HG02884 (cell line): ENCODE data around the gene TMEM184B.
"Not testable (repeated sequence)": the region's sequence is repeated elsewhere in the genome, so short reads cannot be mapped to it uniquely, and the experiment has no call there.

Source experiments
- ATAC-seq: cut with Tn5 transposase; IDR thresholded peaks from one replicate; pipeline ENCODE4 v1.9.1; 2021; ENCODE audit warnings: mild to moderate bottlenecking, moderate library complexity; ENCODE audit not compliant: unreplicated experiment

TMEM184B gene

GRCh38 chr22:38249803-38250642 lies 22.8 kb downstream of the TMEM184B start:
- no peak for ATAC-seq

DNA sequence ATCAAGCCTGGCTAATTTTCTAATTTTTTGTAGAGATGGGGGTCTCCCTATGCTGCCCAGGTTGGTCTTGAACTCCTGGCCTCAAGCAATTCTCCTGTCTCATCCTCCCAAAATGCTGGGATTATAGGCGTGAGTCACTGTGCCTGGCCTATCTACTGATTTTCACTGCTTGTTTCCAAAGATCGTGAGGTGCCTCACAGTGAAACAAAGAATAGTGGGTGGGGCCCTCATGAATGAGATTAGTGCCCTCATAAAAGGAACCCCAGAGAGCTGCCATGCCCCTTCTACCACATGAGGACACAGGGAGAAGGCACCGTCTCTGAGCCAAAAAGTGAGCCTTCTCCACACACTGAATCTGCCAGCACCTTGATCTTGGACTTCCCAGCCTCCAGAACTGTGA lies 23.5 kb downstream of the TMEM184B start:
- ATAC-seq: no peak

DNA sequence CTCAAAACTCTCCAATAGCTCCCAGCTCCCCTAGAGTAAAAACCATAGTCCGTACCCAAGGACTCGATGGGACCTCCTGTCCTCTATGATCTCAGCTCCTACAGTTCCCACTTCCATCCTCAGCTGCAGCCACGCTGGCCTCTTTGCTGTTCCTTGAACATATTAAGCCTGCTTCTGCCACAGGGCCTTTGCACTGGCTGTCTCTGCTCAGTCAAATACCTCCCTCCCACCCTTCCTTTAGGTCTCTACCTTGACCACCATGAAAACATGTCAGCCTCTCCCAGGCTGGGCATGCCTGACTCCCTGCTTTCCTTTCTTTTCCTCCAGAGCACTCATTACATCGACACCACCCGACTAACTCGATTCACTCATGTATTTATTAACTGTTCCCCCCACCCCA lies 24.5 kb downstream of the TMEM184B start:
- ATAC-seq: no peak

DNA sequence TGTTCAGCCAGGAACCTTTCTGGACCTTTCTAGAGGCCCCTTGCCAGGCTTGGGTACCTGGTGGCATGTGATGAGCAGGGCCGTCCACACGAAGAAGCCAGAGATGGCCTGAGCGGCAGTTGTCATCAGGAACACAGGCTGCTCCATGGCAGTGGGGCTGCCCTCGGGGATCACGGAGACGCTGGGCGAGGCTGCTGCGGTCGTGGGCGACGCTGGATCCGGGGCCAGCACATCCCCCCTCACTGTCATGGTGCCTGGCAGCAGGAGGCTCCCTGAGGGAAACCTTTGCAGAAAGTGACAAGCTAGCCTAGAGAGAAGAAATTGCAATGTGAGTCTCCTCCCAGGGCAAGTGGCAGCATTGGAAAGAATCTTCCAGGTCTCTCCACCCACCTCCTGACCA lies 25.1 kb downstream of the TMEM184B start:
- ATAC-seq: no peak

DNA sequence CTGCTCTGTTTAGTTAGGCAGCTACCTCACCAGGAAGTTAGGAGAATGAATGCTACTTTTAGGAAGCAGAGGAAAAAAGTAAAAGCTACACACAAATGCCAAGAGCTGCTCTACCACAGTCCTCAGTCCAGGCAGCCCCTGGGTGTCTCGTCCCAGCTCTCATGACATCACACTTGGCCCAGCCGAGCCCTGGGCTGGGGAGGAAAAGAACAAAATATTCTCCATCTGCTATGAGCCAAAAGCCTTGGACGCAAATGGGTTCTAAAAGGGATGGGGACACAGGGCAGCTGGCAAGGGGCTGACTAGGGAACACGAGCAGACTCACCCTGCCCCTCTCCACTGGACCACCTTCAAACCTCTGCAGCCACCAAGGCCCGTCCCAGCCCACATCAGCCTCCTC lies 26.1 kb downstream of the TMEM184B start:
- no peak for ATAC-seq

- no peak for ATAC-seq
Observed at GRCh38 chr22:38246046-38246658, 26.7 kb downstream of the TMEM184B start.

- no peak for ATAC-seq
Observed at GRCh38 chr22:38244106-38244505, 28.7 kb downstream of the TMEM184B start.

GRCh38 chr22:38243007-38243765 lies 29.6 kb downstream of the TMEM184B start:
- ATAC-seq: no peak

DNA sequence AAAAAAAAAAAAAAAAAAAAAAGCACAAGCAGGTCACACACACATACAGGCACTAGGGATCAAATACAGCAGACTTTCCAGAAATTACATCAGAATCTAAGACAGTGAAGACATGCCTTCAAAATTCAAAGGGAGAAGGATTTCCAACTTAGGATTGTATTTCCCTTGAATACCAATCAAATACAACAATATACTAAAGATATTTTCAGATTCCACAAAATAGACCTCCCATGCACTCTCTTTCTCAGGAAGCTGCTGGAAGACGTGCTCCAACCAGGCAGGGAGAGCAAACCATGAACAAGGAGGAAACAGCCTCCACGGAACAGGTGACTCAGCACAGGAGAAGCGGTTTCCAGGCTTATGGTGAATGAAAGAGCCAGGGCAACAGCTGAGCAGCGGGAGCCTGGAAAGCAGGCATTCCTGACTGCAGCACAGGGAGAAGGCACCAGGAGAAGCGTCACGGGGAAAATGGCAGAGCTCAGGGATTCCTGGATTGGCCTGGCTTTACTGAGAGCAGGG lies 32.0 kb downstream of the TMEM184B start:
- ATAC-seq: no peak

DNA sequence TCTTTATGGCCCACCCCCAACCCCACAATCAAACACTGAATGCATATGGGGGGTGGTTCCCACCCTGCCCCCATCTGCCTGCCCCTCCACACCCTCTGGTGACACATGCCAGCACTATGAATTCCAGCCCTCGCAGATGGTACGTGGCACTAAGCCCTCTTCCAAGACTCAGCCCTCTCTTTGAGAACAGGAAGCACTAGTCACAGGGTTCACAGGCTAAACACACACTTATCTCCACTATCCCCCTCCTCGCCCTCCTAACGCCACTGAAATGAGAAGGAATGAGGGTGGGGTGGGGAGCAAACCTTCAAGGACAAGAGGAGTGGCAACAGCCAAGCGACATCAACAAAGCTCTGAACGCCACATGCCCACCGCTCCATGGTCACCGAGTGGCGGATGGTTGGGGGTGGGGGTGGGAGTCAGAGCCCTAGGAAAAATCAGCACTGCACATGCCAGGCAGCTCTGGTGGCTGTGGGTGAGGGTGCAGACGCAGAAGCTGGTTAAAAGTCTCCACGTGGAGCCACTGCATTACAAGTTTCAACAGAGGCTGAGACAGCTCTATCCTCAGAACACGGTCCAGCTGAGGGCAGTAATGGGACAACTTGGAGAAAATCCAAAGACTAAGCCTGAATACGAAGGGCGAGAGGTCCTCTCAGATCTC lies 33.6 kb downstream of the TMEM184B start:
- ATAC-seq: no peak

DNA sequence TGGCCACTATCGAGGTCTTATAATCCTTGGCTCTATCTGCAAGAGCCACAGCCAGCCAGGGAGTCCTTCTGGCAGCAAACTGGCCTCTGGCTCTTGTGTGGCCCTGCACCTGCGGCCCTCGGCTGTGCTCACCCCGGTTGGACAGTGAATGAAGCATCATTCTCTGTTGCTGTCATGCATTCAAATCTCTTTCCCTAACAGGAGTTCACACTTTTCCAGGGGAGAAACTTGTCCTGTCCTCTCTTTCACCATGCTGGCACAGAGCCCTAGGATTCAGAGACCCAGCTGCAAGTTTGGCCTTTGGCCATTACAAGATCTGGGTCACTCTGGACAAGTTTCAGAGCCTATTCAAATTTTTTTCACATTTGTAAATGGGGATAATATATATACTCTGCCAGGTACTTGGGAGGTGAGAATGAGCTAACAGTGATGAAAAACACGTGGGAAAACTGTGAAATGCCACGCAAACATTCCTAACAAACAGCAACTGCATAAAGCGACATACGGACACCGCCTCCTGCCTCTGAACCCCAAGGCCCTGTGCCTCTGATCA lies 34.2 kb downstream of the TMEM184B start:
- ATAC-seq: no peak

GRCh38 chr22:38236786-38237185 lies 36.0 kb downstream of the TMEM184B start:
- ATAC-seq: no peak

- no peak for ATAC-seq
Observed at GRCh38 chr22:38235240-38235850, 37.5 kb downstream of the TMEM184B start.

DNA sequence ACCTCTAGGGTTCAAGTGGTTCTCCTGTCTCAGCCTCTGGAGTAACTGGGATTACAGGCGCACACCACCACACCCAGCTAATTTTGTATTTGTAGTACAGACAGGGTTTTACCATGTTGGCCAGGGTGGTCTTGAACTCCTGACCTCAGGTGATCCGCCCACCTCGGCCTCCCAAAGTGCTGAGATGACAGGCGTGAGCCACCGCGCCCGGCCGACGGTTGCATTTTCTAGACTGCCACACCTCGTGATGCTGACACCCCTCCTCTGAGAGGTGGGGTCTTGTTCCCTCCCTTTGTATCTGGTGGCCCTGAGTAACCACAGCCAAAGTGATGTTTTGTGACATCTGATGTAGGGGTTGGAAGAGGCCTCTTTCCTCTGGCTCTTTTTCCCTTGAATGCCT lies 39.0 kb downstream of the TMEM184B start:
- ATAC-seq: not testable (repeated sequence)

DNA sequence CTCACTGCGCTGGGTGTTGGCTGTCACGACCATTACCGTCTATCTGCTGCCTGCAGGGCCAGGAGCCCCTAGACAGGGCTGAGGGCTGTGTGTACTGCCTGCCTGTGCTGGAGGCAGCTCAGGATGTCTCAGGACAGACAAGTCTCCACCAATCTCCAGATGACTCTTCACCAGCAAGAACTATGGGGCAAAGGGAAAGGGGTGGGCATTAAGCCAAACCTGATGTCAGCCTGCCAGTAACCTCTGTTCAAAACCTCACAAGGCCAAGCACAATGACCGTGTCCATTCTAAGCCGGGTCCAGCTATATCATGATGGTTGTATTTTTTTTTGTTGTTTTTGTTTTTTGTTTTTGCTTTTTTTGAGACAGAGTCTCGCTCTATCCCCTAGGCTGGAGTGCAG lies 39.4 kb downstream of the TMEM184B start:
- no peak for ATAC-seq

GRCh38 chr22:38232196-38232595 lies 40.6 kb downstream of the TMEM184B start:
- no peak for ATAC-seq

DNA sequence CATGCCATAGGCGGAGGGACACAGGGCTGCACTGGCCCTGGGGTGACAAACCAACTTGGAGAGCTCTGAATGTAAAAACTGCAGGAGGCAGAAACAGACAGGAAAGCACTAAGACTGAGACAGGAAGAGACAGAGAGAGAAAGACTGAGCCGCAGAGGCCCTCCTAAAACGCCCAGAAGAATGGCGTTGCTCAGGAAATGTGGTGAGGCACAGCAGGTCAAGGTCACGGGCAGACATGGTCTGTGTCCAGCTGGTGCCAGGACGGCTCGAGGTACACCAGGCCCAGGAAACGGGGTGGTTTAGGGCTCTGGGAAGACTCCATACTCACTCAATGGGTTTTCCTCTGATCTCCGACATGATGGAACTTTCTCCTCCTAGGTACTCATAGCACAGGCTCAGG lies 41.9 kb downstream of the TMEM184B start:
- no peak for ATAC-seq

DNA sequence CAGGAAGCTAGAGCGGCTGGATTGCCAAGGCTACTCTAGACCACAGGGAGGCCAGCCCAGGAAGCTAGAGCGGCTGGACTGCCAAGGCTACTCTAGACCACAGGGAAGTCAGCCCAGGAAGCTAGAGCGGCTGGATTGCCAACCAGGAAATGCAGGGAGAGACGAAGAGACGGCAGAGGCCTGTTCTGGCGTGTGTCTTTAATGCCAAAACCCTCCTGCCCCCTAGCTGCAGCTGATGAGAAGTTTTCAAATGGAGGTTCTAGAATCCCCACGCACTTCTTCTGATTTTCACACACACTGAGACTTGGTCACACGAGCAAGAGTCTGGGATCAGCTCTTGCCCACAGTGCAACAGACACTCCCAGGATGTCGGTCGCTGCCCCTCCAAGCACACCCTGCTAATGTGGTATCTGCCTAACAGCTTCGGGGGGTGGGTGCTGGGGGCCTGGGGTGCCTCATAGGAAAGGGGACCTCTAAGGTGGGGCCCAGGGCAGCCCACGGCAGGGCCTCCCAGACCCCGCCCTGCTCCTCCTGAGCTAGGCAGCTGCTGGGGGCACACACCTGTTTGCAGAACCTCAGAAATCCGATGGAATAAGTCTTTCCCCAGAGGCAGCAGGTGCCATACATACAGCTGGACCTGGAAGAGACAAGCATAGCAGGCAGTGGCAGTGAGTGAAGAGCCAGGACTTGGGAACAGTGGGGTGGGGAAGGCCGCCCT lies 42.5 kb downstream of the TMEM184B start:
- ATAC-seq: no peak

GRCh38 chr22:38228873-38229740 lies 43.7 kb downstream of the TMEM184B start:
- ATAC-seq: no peak
